CD4-positive, CD25-positive, alpha-beta regulatory T cell (primary cell): ENCODE data around the gene FLAD1. TPM values are rescaled to one million over a fixed set of nuclear protein-coding genes. Genes with fewer than 3 reads are reported as not detected.

Experiments used
- ATAC-seq, 2 donors: fragments of 150-1000 bp; cut with Tn5 transposase; one replicate each; pipeline ENCODE4 v1.10.0; 2021; ENCODE audit warnings: low read depth in 2 of 2, moderate number of reproducible peaks in 2 of 2, moderate library complexity in 1 of 2
- DNase-seq, 3 donors: peaks; one replicate each; pipeline versions ENCODE4 v3.0.0 to v3.0.0-alpha.2; 2012 to 2022; ENCODE audit warnings: mixed read lengths in 1 of 3
- H3K27ac ChIP-seq: one replicate; pipeline ENCODE4 v1.7.0; 2013; ENCODE audit warnings: mild to moderate bottlenecking, low read length; ENCODE audit not compliant: insufficient read depth, poor library complexity, severe bottlenecking
- H3K27me3 ChIP-seq: one replicate; pipeline ENCODE4 v1.7.0; 2013; ENCODE audit warnings: low read length; ENCODE audit not compliant: control insufficient read depth, insufficient read depth
- H3K36me3 ChIP-seq: one replicate; pipeline ENCODE4 v1.7.0; 2013; ENCODE audit warnings: mild to moderate bottlenecking, low read length, moderate library complexity; ENCODE audit not compliant: control insufficient read depth, insufficient read depth
- H3K4me1 ChIP-seq: 2 replicates; pipeline ENCODE4 v1.7.0; 2013; ENCODE audit warnings: mild to moderate bottlenecking, low read length; ENCODE audit not compliant: insufficient read depth, control insufficient read depth, poor library complexity, severe bottlenecking
- H3K4me3 ChIP-seq: one replicate; pipeline ENCODE4 v1.7.0; 2013; ENCODE audit warnings: low read depth, mild to moderate bottlenecking, low read length, moderate library complexity
- H3K9me3 ChIP-seq, 2 experiments: 1 replicate in 1 of 2; 2 replicates in 1 of 2; pipeline ENCODE4 v1.7.0; 2013; ENCODE audit warnings: low read length in 2 of 2, mild to moderate bottlenecking in 1 of 2, moderate library complexity in 1 of 2; ENCODE audit not compliant: control insufficient read depth in 2 of 2
- H3K27ac Mint-ChIP-seq, 3 donors: one replicate each; pipeline ENCODE4 v1.8.0; 2020 to 2022; ENCODE audit warnings: mild to moderate bottlenecking in 3 of 3, mixed read lengths in 3 of 3, moderate library complexity in 2 of 3
- H3K27me3 Mint-ChIP-seq: one replicate; pipeline ENCODE4 v1.8.0; 2022; ENCODE audit warnings: mild to moderate bottlenecking, mixed read lengths
- H3K36me3 Mint-ChIP-seq: one replicate; pipeline ENCODE4 v1.8.0; 2020; ENCODE audit warnings: mixed read lengths
- H3K4me1 Mint-ChIP-seq, 4 donors: one replicate each; pipeline ENCODE4 v1.8.0; 2020 to 2022; ENCODE audit warnings: mixed read lengths in 4 of 4, mild to moderate bottlenecking in 1 of 4
- H3K4me3 Mint-ChIP-seq, 4 donors: one replicate each; pipeline ENCODE4 v1.8.0; 2020 to 2022; ENCODE audit warnings: mild to moderate bottlenecking in 4 of 4, mixed read lengths in 4 of 4, moderate library complexity in 3 of 4
- H3K9me3 Mint-ChIP-seq, 7 donors: one replicate each; pipeline ENCODE4 v1.8.0; 2020 to 2022; ENCODE audit warnings: mixed read lengths in 7 of 7, mild to moderate bottlenecking in 3 of 7, moderate library complexity in 2 of 7
- polyA plus RNA-seq, 4 donors: library from polyadenylated mRNA; unstranded; fragments of 300-500 nt; fragmentation: Illumina TruSeq; gene quantifications; one replicate each; pipeline ENCODE4 v1.2.3, GENCODE V29; 2021
- total RNA-seq: library from RNA; stranded (reverse); gene quantifications from one replicate; pipeline ENCODE4 v1.2.3, GENCODE V29; 2022

The FLAD1 gene
- total and polyA plus RNA-seq, 5 donors from 2014 or later = 39.1 to 60.3 (median 42.6) TPM

DNA sequence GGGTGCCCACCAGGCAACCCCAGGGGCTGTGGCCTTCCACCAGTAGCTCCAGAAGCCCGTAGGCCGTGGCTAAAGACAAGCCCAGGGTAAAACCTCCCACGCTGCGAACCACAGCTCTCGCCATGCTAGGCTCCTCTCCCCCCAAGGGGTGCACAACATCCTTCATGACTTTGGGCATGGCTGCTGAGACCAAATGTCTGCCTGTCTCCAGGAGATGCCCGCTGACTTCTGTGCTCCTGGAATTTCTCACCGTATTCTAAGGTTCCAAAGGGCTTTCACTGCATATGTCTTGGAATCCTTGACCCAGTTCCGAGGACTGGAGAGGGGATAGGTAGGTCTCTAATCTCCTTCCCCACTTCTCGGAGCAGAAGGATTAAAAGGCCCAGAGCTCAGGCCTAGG, 50.4 kb downstream of the FLAD1 start, which contains the start of the genes DCST1 and DCST2:
TSS of gene DCST1 (plus strand) at position 301 of the 400 bp plus-strand sequence. CDS start 213 bp downstream, outside the sequence.
TSS of gene DCST2 (minus strand) at position 258 of the 400 bp plus-strand sequence. CDS start at position 178, 80 bp downstream.
- Histone ChIP-seq H3K4me3 (no peak within 1 kb of the TSS), H3K27ac (no peak within 1 kb of the TSS), H3K4me1 (no peaks in the 10 kb centered on the region), H3K36me3 (no peaks in the 10 kb centered on the region), H3K9me3 (no peaks in the 10 kb centered on the region), H3K27me3 (peaks cover 3% of the 10 kb centered on the region)
- ATAC-seq (no peak), DNase-seq (no peak)
- no peak within 1 kb of the TSS for H3K27ac Mint-ChIP-seq
- H3K27me3 Mint-ChIP-seq = peaks cover 22% of the 10 kb centered on the region
- no peak within 1 kb of the TSS for H3K4me3 Mint-ChIP-seq
- no peaks in the 10 kb centered on the region for H3K4me1 Mint-ChIP-seq
- H3K9me3 Mint-ChIP-seq = peaks cover 0 to 3% (median 0%) of the 10 kb centered on the region in 7 donors
- no peaks in the 10 kb centered on the region for H3K36me3 Mint-ChIP-seq

DNA sequence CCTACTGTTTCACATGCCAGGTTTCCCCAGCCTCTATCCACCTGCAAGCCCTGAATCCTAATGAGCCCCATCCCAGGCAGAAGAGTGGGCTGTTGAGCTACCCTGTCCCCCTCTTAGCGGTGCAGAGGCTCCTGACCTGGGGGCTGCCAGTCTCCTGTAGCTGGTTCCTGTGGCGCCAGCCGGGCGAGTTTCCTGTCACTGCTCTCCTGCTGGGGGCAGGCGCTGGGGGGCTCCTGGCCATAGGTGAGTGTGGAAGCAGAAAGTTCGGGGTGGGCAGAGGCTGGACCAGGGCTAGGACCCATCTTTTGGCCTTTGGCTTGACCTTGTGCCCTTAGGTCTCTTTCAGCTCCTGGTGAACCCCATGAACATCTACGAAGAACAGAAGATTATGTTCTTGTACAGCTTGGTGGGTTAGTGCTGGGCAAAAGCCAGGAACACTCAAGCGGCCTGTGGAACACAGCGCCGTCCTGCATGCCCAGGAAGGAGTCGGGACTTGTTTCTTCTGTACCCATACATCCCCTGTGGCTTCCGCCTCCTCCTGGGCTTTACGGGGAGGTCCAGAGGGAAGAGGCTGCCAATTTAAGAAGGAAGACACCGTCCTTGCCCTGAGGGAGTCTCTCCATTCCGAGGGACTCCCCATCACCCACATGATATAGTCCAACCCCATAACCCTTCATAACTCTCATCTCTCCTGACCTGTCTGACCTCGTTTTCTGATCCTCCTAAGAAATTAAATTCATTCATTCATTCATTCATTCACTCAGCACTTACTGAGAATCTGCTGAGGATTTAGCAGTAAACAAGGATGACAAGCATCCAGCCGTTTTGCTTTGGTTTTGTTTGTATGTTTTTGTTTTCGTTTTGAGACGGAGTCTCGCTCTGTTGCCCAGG, 51.4 kb downstream of the FLAD1 start:
- no peaks in the 10 kb centered on the region for H3K4me1 Mint-ChIP-seq
- Histone ChIP-seq H3K36me3 (no peaks in the 10 kb centered on the region), H3K4me1 (no peaks in the 10 kb centered on the region), H3K9me3 (no peaks in the 10 kb centered on the region), H3K4me3 (no peak overlapping the region), H3K27ac (no peak overlapping the region), H3K27me3 (peaks cover 3% of the 10 kb centered on the region)
- H3K36me3 Mint-ChIP-seq = no peaks in the 10 kb centered on the region
- H3K9me3 Mint-ChIP-seq = no peaks in the 10 kb centered on the region
- no peak overlapping the region for H3K4me3 Mint-ChIP-seq
- ATAC-seq (no peak), DNase-seq (no peak)
- no peak overlapping the region for H3K27ac Mint-ChIP-seq
- H3K27me3 Mint-ChIP-seq = peaks cover 22% of the 10 kb centered on the region

DNA sequence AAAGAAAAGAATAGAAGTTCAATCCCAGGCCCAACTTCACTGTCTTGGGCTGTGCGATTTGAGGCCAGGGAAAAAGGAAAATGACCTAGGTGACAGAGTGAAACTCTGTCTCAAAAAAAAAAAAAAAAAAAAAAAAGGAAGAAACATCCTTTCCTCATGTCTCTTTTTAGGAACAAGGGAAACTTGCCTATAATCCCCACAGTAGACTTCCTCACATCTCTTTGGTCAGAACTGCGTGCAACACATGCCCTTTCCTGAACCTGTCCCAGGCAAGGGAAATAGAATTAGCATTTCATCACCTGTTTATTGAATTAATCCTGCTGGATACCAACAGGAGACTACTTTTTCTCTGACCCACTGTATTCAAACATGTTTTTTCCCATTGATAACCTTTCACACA, 52.8 kb downstream of the FLAD1 start:
- H3K27ac ChIP-seq = no peak overlapping the region
- Mint-ChIP-seq H3K4me3 (no peak overlapping the region), H3K27ac (no peak overlapping the region), H3K4me1 (no peaks in the 10 kb centered on the region), H3K27me3 (peaks cover 22% of the 10 kb centered on the region), H3K36me3 (no peaks in the 10 kb centered on the region), H3K9me3 (no peaks in the 10 kb centered on the region)
- no peaks in the 10 kb centered on the region for H3K4me1 ChIP-seq
- DNase-seq (no peak), ATAC-seq (no peak)
- H3K36me3 ChIP-seq = no peaks in the 10 kb centered on the region
- peaks cover 3% of the 10 kb centered on the region for H3K27me3 ChIP-seq
- no peak overlapping the region for H3K4me3 ChIP-seq
- no peaks in the 10 kb centered on the region for H3K9me3 ChIP-seq

DNA sequence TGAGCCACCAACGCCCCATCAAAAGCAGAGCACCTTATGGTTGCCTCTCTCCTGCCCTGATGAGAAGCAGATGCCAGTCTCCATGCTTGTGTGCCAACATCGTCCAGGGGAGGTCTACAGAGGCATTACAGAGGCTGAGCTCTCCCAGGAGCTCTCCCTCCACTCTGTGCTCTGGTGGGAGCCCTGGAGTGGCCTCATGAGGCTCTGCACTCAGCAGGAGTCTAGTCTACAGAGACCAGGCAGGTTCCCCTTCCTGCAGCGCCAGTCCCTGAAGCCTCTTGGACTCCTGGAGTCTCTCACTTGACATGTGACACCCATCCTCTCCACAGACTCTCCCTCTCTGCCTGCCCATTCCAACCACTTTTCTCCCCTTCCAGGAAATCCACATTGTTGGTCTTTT, 53.9 kb downstream of the FLAD1 start:
- Histone ChIP-seq H3K27me3 (peaks cover 3% of the 10 kb centered on the region), H3K36me3 (no peaks in the 10 kb centered on the region), H3K4me3 (no peak overlapping the region), H3K27ac (no peak overlapping the region), H3K9me3 (no peaks in the 10 kb centered on the region), H3K4me1 (no peaks in the 10 kb centered on the region)
- Mint-ChIP-seq H3K4me1 (no peaks in the 10 kb centered on the region), H3K27me3 (peaks cover 22% of the 10 kb centered on the region), H3K36me3 (no peaks in the 10 kb centered on the region), H3K4me3 (no peak overlapping the region), H3K27ac (no peak overlapping the region), H3K9me3 (no peaks in the 10 kb centered on the region)
- no peak for ATAC-seq
- DNase-seq = no peak

DNA sequence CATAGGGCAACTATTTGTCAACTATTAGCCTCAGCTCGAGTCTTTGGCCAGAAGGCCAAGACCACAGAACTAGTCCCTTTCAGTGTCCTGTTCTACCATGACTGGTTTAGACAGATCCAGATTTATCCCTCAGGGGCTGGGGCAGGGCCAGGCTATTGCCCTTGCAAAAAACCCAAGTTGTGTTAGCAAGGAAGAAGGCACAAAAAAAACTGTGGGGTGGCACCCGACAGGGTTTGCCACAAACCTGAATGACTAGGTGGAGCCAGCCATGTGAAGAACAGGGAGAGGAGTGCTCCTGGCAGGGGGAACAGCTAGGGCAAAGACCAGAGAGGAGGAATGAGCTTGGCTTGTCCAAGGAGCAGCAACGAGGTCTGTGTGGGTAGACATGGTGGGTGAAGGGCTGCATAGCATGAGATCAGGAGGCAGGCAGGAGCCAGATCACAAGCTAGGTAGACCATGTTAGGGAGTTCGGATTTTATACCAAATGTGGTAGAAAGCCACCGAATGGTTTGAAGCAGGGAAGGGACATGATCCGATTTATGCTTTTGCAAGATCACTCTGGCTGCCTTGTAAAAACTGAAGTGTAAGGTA, 54.8 kb downstream of the FLAD1 start:
- H3K4me1 ChIP-seq = no peaks in the 10 kb centered on the region
- peaks cover 22% of the 10 kb centered on the region for H3K27me3 Mint-ChIP-seq
- no peaks in the 10 kb centered on the region for H3K36me3 ChIP-seq
- H3K4me1 Mint-ChIP-seq = peaks cover 0 to 5% (median 0%) of the 10 kb centered on the region in 4 donors
- H3K4me3 ChIP-seq = no peak overlapping the region
- no peak overlapping the region for H3K4me3 Mint-ChIP-seq
- H3K9me3 Mint-ChIP-seq = no peaks in the 10 kb centered on the region
- H3K27ac ChIP-seq = no peak overlapping the region
- ATAC-seq (no peak), DNase-seq (no peak)
- peaks cover 3% of the 10 kb centered on the region for H3K27me3 ChIP-seq
- H3K36me3 Mint-ChIP-seq = no peaks in the 10 kb centered on the region
- no peaks in the 10 kb centered on the region for H3K9me3 ChIP-seq
- no peak overlapping the region for H3K27ac Mint-ChIP-seq

DNA sequence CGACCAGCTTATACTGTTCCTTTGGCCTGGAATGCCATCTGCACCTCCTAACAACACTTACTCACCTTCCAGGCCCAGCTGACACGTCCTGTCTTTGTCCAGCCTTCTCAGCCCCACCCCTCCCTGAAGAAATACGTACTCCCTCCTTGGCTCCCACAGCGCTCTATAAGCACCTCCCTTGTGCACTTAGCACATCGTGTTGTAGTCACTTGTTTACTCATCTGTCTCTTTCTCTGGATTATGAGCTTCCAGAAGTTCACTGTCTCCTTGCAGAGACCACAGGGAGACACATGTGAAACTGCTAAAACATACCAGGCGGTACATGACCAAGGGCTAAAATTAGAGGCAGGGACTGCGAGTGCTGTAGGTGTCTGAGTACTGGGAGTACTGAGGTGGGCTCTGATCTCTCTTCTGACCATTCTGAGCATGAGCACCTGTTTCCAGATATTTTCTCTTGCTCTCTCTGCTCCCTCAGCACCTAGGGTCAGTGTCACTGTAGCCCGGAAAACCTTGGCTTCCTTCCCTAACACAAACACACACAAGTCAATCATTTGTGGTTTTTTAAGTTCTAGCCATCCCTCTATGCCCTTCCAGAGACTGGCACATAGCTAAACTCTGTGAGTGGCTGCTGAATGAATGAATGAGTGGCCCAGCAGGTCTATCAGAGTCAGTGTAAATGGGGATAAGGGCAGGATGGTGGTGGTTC, 55.6 kb downstream of the FLAD1 start:
- H3K27ac ChIP-seq = no peak overlapping the region
- H3K36me3 ChIP-seq = no peaks in the 10 kb centered on the region
- no peak overlapping the region for H3K4me3 ChIP-seq
- no peaks in the 10 kb centered on the region for H3K9me3 Mint-ChIP-seq
- no peak overlapping the region for H3K4me3 Mint-ChIP-seq
- H3K27me3 Mint-ChIP-seq = peaks cover 22% of the 10 kb centered on the region
- no peak for ATAC-seq
- no peaks in the 10 kb centered on the region for H3K9me3 ChIP-seq
- H3K4me1 Mint-ChIP-seq = peaks cover 0 to 5% (median 0%) of the 10 kb centered on the region in 4 donors
- no peak overlapping the region for H3K27ac Mint-ChIP-seq
- no peaks in the 10 kb centered on the region for H3K4me1 ChIP-seq
- no peaks in the 10 kb centered on the region for H3K36me3 Mint-ChIP-seq
- DNase-seq = no peak
- peaks cover 3% of the 10 kb centered on the region for H3K27me3 ChIP-seq

DNA sequence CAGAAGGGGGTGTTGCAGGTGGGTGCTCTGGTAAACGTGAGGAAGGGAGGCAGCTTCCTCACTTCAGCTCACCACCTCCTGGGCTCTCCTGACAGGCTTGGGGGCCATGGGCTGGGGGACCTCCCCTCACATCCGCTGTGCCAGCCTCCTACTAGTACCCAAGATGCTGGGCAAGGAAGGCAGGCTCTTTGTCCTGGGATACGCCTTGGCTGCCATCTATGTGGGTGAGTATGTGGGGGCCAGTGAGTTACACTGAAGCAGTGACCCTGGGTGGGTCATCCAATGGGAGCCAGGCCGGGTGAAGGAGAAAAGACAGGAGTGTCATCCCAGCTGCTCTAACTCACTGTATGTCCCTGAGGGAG, 56.1 kb downstream of the FLAD1 start:
- Mint-ChIP-seq H3K27ac (peak overlapping the region in 1 of 3 donors; percentile 56), H3K36me3 (no peaks in the 10 kb centered on the region), H3K4me1 (peaks cover 0 to 5% (median 0%) of the 10 kb centered on the region in 4 donors), H3K4me3 (no peak overlapping the region), H3K9me3 (no peaks in the 10 kb centered on the region), H3K27me3 (peaks cover 22% of the 10 kb centered on the region)
- DNase-seq (no peak), ATAC-seq (no peak)
- no peaks in the 10 kb centered on the region for H3K4me1 ChIP-seq
- H3K27me3 ChIP-seq = peaks cover 3% of the 10 kb centered on the region
- no peak overlapping the region for H3K4me3 ChIP-seq
- H3K27ac ChIP-seq = no peak overlapping the region
- no peaks in the 10 kb centered on the region for H3K9me3 ChIP-seq
- no peaks in the 10 kb centered on the region for H3K36me3 ChIP-seq
